GM18511 (cell line): Measurements from ENCODE around the gene KLHL8.
"Not testable (repeated sequence)": the region's sequence is repeated elsewhere in the genome, so short reads cannot be mapped to it uniquely, and the experiment has no call there.

Experiments used
- ATAC-seq: cut with Tn5 transposase; IDR thresholded peaks from one replicate; pipeline ENCODE4 v1.9.1; 2021; ENCODE audit warnings: mild to moderate bottlenecking, moderate library complexity; ENCODE audit not compliant: unreplicated experiment

Gene KLHL8

DNA sequence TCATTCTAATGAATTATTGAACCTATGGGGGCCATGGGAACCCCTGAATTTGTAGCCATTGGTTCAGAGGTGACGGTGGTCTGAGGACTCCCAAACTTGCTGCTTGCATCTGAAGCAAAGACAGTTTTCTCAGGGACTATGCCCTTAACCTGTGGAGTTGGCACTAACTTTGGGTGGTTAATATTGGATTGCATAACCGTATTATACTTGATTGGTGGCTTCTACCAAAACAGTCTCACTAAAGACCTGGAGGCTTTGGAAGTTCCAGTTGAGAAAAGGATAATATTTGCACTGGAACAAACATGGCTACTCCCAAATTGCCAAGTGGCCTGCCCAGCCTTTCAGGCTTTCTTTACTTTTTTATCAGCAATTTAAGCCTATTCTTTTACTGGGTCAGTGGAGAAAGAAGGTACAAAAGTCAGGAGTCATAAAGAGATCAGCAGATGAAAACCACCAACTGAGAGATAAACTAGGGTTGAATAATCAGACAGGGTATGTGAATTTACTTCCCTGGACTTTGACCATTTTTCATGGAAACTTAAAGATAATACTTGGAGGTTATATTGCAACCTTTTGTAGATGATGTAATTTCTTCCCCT, 7.9 kb upstream of the KLHL8 start:
- no peak for ATAC-seq

DNA sequence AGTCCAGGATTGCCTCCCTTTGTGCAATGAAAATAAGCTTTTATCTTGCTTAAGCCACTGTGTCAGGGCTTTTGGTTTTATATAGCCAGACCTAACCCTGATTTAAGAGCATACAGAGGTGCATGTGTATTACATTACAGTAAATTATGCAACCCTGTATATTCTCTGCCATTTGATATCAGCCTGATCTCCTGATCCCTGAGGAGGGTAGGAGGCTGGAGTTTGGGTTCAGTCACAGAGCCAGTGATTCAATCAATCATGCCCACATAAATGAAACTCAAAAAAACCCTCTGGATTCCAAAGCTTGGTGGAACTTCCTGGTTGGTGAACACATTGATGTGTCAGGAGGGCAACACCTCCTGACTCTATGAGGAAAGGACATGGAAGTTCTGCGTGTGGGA, 7.3 kb upstream of the KLHL8 start:
- ATAC-seq, result no peak

DNA sequence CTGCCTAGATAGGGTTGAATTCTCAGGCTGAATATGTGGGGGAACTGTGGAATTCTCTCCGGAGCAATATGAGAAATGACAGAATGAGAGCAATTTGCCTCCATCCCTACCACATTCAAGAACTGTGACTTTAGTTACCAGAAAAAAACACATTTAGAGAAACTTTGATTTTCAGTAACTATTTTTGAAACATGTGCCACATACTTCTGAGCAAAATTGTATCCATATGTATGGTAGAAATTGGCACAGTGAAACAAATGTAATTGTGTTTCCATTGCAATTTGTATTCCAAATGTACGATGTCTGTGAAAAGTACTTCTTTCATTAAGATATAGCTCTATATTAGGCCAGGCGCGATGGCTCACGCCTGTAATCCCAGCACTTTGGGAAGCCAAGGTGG, 5.5 kb upstream of the KLHL8 start:
- ATAC-seq, result no peak

DNA sequence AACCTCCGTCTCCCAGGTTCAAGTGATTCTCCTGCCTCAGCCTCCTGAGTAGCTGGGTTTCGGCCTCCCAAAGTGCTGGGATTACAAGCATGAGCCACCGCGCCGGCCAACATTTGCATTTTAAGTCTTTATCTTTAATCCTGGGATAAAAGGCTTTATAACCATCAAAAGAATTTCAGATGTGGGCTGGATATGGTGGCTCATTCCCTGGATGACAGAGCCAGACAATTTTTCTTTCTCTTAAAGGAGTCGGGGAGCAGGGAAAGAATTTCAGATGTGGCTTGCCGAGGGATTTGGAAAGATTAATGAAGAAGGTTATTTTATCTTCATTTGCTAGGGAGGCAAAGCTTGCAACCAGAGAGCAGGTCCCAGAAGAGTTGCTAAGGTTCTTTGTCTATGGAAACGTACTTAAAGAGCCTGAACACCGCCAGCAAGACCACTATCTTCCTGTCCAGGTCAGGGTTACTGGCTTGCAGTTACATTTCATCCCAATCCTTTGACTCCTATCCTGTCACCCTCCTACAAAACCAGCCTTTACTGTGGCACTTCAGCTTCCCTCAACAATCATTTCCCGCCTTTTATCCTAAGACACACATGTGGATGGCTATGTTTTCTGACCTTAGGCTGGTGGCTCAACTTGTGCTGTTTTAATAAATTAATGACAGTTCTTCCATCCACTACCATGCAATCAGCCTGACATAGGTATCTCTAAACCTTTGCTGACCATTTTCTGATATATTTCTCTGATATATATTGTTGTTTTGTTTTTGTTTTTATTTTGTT, 3.9 kb upstream of the KLHL8 start:
- ATAC-seq, result no peak

DNA sequence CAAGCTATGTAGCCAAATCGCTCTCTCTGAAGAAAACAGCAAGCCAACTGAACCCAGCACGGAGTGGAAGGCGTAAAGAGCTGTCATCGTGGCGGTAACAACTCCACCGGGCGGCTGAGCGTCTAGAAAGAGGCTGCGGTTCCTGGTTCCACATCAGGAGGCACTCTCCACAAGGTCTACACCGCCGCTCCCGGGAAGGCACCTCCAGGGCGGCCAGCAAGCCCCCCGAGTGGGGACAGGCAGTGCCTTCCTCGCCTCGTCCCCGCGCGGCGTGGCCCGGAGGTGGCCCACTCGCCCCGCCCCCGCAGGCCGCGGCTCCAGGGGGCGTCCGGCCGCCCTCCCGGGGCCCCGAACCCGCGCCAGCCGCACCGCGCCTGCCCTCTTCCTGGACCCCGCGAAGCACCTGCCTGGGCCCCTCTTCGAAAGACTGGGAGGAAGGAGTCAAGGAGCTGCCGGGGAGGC, 755 bp downstream of the KLHL8 start:
- ATAC-seq, result peak; percentile 44

DNA sequence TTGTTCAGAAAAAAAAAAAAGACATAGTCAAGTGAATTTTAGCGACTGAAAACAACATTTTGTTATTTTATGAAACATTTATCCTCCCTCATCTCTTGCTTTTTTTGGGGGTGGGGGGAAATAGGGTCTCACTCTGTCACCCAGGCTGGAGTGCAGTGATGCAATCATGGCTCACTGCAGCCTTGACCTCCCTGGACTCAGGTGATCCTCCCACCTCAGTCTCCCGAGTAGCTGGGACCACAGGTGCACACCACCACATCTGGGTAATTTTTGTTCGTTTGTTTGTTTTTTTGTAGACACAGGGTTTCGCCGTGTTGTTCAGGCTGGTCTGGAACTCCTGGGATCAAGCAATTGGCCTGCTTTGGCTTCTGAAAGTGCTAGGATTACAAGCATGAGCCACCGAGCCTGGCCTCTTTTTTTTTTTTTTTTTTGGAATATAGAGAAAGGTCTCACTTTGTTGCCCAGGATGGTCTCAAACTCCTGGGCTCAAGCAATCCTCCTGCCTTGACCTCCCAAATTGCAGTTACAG, 3.1 kb downstream of the KLHL8 start:
- ATAC-seq, result not testable (repeated sequence)

DNA sequence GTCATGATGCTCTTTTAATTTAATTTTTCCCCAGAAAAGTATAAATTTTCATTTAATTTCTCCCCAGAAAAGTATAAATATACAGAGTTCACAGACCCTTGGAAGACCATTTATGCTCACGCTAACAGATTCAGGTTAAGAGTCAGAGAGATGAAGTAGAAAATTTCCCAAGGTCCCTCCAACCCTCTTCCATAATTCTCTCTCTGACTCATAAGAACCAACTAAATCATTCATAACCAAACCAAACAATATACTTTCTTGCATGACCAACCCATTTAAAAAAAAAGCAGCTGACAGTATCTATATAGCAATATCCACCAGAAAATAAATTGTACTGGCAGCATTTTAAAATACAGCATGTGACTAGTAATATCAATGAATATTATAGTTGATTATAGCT, 3.9 kb downstream of the KLHL8 start:
- ATAC-seq, result no peak

DNA sequence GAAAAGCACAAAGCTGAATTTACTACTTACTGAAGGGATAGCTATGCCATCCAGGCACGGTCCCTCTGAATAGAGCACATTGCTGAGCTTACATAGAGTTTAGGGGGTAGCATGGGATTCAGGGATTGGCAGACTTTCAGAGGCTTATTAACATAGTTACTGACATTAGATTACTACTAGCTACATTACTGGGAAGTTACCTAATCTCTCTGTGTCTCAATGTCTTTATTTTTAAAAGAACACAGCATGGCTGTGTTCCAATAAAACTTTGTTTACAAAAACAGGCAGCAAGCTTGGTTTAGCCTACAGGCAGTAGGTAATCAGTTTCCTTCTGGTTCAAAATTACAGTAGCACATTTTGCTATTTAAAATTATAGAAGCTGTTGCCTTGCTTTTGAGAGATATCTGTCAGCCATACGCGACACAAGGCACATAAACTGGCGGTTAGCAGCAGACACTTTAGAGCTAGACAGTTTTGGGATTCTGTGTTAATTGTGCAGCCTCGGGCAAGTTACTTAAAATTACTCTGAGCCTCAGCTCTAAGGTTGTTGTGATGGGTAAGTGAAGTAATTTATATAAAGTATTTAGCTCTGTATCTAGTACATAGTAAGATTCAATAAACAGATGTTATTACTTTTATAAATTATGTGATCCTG, 6.9 kb downstream of the KLHL8 start:
- no peak for ATAC-seq

DNA sequence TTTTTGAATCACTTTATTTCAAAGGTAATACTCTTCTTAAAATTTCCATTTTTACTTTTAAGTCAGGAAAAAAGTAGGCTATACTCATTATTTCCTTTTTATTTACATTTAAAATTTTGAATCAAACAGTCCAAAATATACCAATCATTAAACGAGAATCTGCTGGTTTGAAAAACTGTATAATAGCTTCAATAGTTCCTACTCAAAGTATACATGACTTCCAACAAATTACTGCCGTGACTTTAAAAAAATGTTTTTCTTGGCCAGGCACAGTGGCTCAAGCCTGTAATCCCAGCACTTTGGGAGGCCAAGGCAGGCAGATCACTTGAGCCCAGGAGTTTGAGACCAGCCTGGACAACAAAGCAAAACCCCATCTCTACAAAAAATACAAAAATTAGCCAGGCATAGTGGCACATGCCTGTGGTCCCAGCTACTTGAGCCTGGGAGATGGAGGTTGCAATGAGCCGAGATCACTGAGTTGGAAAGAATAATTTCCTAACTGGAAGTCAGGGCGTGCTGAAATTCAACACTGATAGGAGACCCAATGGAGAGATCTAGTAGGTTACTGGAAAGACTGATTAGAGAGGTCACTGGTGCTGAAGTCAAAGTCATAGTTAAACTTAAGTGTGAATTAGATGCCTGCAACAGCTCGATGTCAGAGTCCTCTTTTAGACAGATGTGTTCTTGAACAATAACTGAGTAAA, 9.0 kb downstream of the KLHL8 start:
- no peak for ATAC-seq

DNA sequence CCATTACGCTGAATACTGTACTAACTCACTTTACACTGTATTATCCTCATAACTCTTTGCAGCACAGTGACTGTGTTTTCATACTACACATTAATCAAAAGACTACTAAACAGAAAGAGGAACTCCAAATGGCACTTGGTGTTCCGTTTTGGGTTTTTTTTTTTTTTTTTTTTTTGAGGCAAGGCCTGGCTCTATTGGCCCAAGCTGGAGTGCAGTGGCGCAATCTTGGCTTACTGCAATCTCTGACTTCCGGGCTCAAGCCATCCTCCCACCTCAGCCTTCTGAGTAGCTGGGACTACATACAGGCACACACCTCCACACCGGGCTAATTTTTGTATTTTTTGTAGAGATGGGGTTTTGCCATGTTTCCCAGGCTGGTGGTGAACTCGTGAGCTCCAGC, 10.7 kb downstream of the KLHL8 start:
- ATAC-seq, result peak; percentile 95

DNA sequence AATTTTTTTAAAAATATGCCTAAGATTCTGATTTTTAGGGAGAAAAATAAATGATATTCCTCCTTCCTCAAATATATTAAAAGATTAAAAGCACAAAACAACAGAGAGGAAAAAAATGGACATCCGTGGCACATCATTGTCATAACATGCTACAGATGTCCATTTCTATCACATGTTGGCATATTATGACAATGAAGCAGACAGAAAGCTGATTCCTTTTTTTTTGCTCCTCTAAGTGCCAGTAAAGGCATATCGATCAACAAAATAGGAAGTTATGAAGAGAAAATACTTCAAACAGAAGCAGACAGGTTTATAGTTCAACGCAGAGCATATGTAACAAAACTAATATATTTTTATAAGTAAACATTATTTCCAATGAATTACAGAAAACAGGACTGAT, 11.2 kb downstream of the KLHL8 start:
- ATAC-seq, result peak; percentile 25

DNA sequence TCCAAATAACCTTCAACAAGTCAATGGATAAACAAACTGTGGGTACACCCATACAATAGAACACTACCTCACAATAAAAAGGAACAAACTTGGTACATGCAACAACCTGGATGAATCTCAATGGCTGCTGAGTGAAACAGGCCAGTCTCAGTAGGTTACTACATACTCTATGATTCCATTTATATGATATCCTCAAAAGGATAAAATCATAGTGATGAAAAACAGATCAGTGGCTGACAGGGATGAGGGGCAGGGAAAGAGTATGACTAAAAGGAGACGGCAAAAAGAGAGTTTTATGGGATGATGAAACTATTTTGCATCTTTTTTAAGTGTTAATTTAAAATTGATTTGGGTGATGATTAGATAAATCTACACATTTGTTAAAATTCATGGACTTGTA, 15.9 kb downstream of the KLHL8 start:
- no peak for ATAC-seq

DNA sequence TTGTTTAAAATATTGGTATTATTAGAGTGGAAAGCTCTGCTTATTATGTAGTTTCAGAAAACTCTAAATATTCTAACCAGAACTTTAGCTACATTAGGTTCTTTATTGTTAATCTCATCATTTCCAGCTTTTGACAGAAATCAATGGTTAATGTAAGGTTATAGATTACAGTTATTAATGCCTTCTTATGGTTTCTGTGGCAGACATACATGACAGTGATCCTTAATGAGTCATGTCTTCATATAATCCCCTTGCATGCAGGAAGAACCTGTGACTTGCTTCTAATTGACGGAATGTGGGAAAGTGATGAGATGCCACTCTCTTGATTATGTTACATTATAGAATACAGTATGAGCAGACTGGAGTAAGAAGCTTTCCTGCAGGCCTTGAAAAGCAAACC, 23.5 kb downstream of the KLHL8 start:
- ATAC-seq, result no peak

DNA sequence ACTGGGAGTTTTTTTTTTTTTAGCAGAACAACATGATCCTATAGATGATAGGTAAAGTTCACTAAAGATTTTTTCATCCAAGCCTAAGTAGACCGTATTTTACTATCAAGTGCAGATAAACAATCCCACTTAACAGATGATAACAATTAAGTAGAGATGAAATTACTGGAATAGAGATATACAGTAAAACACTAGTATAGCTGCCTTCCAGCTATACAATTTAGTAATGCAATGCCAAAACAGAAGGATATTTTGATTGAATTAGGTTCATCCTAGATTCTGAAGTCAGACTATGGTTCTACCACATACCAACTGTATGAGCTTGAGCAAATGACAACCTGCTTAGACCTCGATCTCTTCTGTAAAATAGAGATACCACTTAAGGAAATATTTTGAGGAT, 24.3 kb downstream of the KLHL8 start:
- ATAC-seq, result no peak

DNA sequence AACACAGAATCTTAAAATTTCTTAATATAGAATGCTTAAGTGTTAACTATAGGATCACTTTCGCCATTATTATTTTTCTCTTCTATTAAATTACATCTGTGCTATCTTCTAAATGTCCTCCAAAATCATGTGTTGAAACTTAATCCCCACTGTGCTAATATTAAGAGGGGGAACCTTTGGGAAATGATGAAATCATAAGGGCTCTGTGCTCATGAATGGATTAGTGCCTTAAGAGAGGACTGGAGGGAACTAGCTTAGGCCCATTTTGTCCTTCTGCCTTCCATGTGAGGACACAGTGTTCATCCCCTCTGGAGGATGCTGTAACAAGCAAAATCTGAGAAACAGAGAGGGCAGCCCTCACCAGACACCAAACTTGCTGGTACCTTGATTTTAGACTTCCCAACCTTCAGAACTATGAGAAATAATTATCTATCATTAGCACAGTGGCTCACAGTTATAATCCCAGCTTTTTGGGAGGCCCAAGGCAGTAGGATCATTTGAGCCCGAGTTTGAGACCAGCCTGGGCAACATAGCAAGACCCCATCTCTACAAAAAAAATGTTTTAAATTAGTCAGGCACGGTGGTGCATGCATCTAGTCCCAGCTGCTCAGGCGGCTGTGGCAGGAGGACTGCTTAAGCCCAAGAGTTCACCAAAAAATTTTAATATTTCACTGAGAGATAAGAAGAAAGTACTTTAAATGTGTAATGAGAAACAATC, 26.3 kb downstream of the KLHL8 start:
- no peak for ATAC-seq

DNA sequence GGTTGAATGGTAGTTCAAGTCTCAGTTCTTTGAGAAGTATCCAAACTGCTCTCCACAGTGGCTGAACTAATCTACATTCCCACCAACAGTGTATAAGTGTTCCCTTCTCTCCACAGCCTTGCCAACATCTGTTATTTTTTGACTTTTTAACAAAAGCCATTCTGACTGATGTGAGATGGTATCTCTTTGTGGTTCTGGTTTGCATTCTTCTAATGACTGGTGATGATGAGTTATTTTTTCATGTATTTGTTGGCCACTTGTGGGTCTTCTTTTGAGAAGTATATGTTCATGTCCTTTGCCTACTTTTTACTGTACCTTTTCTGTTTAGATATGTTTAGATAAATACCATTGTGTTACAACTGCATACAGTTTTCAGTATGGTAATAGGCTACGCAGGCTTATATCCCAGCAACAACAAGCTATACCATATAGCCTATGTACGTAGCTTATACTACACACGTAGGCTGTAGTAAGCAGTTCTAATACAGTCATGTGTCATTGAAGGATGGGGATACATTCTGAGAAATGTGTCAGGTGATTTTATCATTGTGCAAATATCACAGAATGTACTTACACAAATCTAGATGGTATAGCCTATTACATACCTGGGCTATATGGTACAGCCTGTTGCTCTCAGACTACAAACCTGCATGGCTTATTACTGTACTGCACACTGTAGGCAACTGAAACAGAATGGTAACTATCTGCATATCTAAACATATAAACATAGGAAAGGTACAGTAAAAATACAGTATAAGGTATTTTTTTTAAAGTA, 28.1 kb downstream of the KLHL8 start:
- ATAC-seq, result no peak

DNA sequence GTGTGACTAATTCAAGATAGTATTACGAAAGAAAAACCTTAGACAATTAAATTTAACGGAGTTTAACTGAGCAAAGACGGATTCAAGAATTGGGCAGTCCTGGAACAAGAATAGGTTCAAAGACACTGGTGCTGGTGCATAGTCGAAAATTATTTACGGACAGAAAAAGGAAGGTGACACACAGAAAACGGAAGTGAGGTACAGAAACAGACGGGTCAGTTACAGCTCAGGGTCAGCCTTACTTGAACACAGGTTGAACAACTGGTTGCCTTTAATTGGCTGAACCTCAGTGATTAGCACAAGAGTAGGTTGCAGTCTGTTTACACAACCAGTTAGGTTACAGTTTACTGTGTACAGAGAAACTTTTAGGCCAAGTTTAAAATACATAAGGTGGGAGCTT, 31.5 kb downstream of the KLHL8 start:
- no peak for ATAC-seq

DNA sequence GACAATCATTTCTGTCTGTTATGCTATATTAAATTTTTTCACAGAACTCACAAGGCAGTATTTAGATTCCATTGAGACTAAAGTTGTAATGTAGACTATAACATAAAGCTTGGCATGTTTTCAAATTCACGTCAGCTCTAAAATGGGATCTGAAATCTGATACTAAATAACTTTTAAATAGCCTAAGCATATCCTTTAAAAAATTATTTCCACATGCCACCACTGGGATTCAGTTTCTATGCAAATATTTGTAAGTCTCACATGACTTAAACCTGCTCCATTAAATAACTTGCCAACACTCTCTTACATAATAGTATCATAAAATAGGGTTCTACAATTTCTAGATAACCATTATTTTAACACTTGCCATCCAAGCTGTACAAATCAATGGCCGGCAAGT, 32.4 kb downstream of the KLHL8 start:
- ATAC-seq, result no peak

DNA sequence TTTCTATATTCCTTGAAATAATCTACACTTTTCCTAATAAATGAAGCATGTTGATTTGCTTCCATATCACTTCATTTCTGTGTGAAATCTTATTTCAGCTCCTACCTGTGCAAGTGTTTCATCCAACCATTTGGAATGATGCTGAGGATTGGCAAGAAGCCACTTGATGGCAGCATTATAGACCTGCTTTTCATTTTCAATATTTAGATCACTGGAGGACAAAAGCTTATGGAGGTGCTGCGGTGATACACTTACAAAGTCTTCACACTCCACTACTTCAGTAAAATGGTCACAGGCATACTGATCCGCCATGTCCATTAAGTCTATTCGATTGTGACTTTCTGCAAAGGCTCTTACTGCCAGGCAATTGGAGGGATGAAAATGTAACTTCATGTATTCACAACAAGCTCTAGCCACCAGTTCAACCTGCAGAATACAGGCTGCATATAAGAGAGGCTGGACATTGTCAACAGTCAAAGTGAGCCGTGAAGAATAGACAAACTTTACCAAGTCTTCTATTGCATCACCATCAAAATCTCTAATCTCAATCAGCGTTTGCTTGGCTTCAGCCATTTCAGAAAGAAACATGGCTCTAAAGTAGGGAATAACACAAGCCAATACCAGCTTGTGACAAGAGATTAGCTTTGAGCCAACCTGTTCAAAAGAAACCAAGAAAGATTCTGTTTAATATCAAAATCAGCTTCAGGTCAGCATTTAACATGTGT, 35.1 kb downstream of the KLHL8 start:
- ATAC-seq, result no peak
